CD4-positive, alpha-beta memory T cell (primary cell): ENCODE data around the gene FRMPD4. TPM values are rescaled to one million over a fixed set of nuclear protein-coding genes. Genes with fewer than 3 reads are reported as not detected.

Source experiments
- CTCF ChIA-PET: fragments of 350-600 bp; sonication (Branson Sonifier 250); formaldehyde crosslinking; loops from one replicate; lab custom pipeline; 2021; ENCODE audit warnings: inconsistent platforms; ENCODE audit not compliant: partially characterized antibody; lab: Charles Lee
- POLR2A ChIA-PET: fragments of 350-600 bp; sonication (Branson Sonifier 250); formaldehyde crosslinking; loops from one replicate; lab custom pipeline; 2021; ENCODE audit not compliant: partially characterized antibody; lab: Charles Lee
- DNase-seq, 5 donors: peaks; one replicate each; pipeline versions ENCODE4 v3.0.0 to v3.0.0-alpha.2; 2020 to 2022; ENCODE audit warnings: mixed read lengths in 1 of 5
- H3K27ac ChIP-seq: one replicate; pipeline ENCODE4 v1.7.0; 2013; ENCODE audit warnings: low read depth, low read length
- H3K27me3 ChIP-seq: 2 replicates; pipeline ENCODE4 v1.7.0; 2013; ENCODE audit warnings: mild to moderate bottlenecking, low read length, moderate library complexity; ENCODE audit not compliant: insufficient read depth
- H3K36me3 ChIP-seq: 2 replicates; pipeline ENCODE4 v1.7.0; 2013; ENCODE audit warnings: mild to moderate bottlenecking, low read length, moderate library complexity; ENCODE audit not compliant: insufficient read depth
- H3K4me1 ChIP-seq: 2 replicates; pipeline ENCODE4 v1.7.0; 2013; ENCODE audit warnings: mild to moderate bottlenecking, low read length, moderate library complexity; ENCODE audit not compliant: insufficient read depth
- H3K4me3 ChIP-seq, 2 donors: one replicate each; pipeline ENCODE4 v1.7.0; 2013; ENCODE audit warnings: low read length in 2 of 2, mild to moderate bottlenecking in 1 of 2
- H3K9me3 ChIP-seq, 2 donors: one replicate each; pipeline ENCODE4 v1.7.0; 2013; ENCODE audit warnings: low read length in 2 of 2, control low read depth in 1 of 2; ENCODE audit not compliant: control insufficient read depth in 1 of 2
- H3K27ac Mint-ChIP-seq, 7 donors: one replicate each; pipeline ENCODE4 v1.8.0; 2020 to 2021; ENCODE audit warnings: mixed read lengths in 7 of 7, mild to moderate bottlenecking in 6 of 7, inconsistent platforms in 3 of 7, moderate library complexity in 3 of 7
- H3K27me3 Mint-ChIP-seq, 2 donors: one replicate each; pipeline ENCODE4 v1.8.0; 2020 to 2021; ENCODE audit warnings: mixed read lengths in 2 of 2
- H3K36me3 Mint-ChIP-seq, 2 donors: one replicate each; pipeline ENCODE4 v1.8.0; 2020 to 2021; ENCODE audit warnings: mixed read lengths in 2 of 2, inconsistent platforms in 1 of 2, mild to moderate bottlenecking in 1 of 2
- H3K4me1 Mint-ChIP-seq, 4 donors: one replicate each; pipeline ENCODE4 v1.8.0; 2020 to 2021; ENCODE audit warnings: mixed read lengths in 4 of 4, mild to moderate bottlenecking in 1 of 4
- H3K4me3 Mint-ChIP-seq, 8 donors: one replicate each; pipeline ENCODE4 v1.8.0; 2020 to 2021; ENCODE audit warnings: mixed read lengths in 8 of 8, mild to moderate bottlenecking in 7 of 8, moderate library complexity in 6 of 8, inconsistent platforms in 3 of 8
- H3K9me3 Mint-ChIP-seq, 8 donors: one replicate each; pipeline ENCODE4 v1.8.0; 2020 to 2021; ENCODE audit warnings: mixed read lengths in 8 of 8, mild to moderate bottlenecking in 5 of 8, inconsistent platforms in 3 of 8, moderate library complexity in 1 of 8
- intact Hi-C: fragments of 100-400 bp; cut with micrococcal nuclease; formaldehyde crosslinking; loops from one replicate; pipeline ENCODE4 v1.15.1; 2023
- polyA plus RNA-seq, 2 donors: library from polyadenylated mRNA; unstranded; fragments of 300-500 nt; fragmentation: Illumina TruSeq; gene quantifications; one replicate each; pipeline ENCODE4 v1.2.3, GENCODE V29; 2021
- total RNA-seq, 2 experiments: library from RNA; stranded (reverse); gene quantifications; one replicate each; pipeline ENCODE4 v1.2.3, GENCODE V29; 2021

Gene FRMPD4
- total and polyA plus RNA-seq, 4 experiments from 2014 or later: not detected

DNA sequence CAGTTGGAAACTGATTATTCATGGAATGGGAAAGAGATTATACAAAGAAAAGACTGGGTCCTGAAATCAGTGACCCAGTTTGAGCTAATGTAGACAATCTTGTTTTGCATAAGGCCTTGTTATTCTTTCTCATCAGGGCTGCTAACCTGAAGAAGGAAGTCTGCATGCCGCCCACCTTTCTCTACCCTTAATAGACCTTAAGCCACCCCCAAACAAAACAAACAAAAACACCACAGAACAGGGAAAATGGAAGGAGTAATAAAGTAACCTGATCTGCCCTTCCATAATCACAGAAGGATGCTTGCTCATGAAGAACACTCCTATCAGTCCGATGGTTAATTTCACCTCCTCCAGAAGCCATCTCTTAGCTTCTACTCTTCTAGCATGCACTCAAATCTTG is 288.1 kb downstream of the FRMPD4 start:
- Histone ChIP-seq H3K4me3 (no peak overlapping the region), H3K27ac (no peak overlapping the region), H3K36me3 (no peaks in the 10 kb centered on the region), H3K4me1 (no peaks in the 10 kb centered on the region), H3K27me3 (no peaks in the 10 kb centered on the region), H3K9me3 (no peaks in the 10 kb centered on the region)
- H3K4me1 Mint-ChIP-seq: no peaks in the 10 kb centered on the region
- intact Hi-C loops: no loop called here
- ChIA-PET CTCF (no interaction called here), POLR2A (no interaction called here)
- no peaks in the 10 kb centered on the region for H3K36me3 Mint-ChIP-seq
- no peak overlapping the region for H3K27ac Mint-ChIP-seq
- peaks cover 0 to 5% (median 0%) of the 10 kb centered on the region in 8 donors for H3K9me3 Mint-ChIP-seq
- no peak for DNase-seq
- H3K27me3 Mint-ChIP-seq: no peaks in the 10 kb centered on the region
- H3K4me3 Mint-ChIP-seq: no peak overlapping the region

DNA sequence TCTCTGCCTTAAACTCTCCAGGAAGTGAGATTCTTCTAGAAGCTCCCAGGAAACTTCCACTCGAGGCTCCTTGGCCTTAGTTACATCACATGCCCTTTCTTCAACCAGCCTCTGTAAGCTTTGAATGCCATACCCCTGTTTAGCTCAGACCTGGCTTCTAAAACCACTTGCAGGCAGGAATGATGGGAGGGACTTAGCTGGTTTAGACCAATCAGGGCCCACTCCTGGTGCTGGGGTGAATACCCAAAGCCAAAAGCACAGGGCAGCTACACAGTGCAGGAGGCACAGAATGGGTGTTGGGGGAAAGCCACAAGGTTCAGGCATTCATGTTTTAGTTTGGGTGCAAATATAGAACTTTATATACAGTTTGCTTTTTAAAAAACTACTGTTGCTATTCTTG is 296.2 kb downstream of the FRMPD4 start:
- Histone ChIP-seq H3K36me3 (no peaks in the 10 kb centered on the region), H3K9me3 (no peaks in the 10 kb centered on the region), H3K4me3 (no peak overlapping the region), H3K27me3 (no peaks in the 10 kb centered on the region), H3K27ac (no peak overlapping the region), H3K4me1 (no peaks in the 10 kb centered on the region)
- Mint-ChIP-seq H3K27ac (no peak overlapping the region), H3K4me1 (no peaks in the 10 kb centered on the region), H3K27me3 (no peaks in the 10 kb centered on the region), H3K4me3 (no peak overlapping the region), H3K9me3 (no peaks in the 10 kb centered on the region), H3K36me3 (no peaks in the 10 kb centered on the region)
- intact Hi-C loops: no loop called here
- CTCF ChIA-PET: no interaction called here
- POLR2A ChIA-PET: no interaction called here
- DNase-seq: no peak

DNA sequence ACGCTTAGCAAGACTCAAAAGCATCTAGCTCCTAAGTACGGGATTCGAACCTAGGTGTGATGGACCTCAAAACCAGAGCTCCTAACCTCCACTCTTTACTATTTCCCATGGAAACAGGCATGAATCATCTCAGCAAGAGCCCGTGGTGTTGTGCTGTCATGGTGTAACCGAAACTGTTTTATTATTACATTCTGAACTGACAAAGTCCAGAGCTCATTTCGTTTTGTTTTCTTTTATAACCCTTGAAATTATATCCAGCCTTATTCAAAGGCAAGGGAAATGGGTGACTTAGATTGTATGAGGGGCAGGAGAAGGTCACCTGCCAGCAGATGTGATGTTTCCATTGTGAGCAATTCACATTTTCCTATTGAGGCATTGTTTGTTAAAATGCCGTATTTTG is 301.1 kb downstream of the FRMPD4 start:
- Histone ChIP-seq H3K4me3 (no peak overlapping the region), H3K36me3 (no peaks in the 10 kb centered on the region), H3K9me3 (no peaks in the 10 kb centered on the region), H3K27ac (no peak overlapping the region), H3K27me3 (no peaks in the 10 kb centered on the region), H3K4me1 (no peaks in the 10 kb centered on the region)
- H3K4me3 Mint-ChIP-seq: no peak overlapping the region
- intact Hi-C loops: no loop called here
- no peak for DNase-seq
- H3K4me1 Mint-ChIP-seq: no peaks in the 10 kb centered on the region
- H3K9me3 Mint-ChIP-seq: no peaks in the 10 kb centered on the region
- POLR2A ChIA-PET: no interaction called here
- CTCF ChIA-PET: no interaction called here
- no peaks in the 10 kb centered on the region for H3K36me3 Mint-ChIP-seq
- H3K27me3 Mint-ChIP-seq: no peaks in the 10 kb centered on the region
- no peak overlapping the region for H3K27ac Mint-ChIP-seq

DNA sequence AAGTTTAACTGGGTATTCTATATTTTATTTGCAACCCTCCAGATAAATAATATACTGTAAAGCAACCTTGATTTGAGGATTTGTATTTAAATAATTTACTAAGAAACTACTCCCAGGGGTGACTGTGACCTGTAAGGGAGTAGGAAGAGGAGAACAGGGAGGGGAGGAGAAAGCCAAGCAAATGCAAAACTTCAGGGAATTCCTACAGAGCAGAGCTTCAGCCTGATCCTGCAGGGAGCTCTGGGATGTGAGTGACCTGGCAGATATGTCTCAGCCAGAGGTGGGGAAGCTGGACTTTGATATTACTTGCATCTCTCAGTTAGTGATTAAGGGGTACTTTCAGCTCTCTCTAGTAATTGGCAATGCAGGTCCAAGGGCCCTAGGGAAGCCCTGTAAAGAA is 302.0 kb downstream of the FRMPD4 start:
- CTCF ChIA-PET: no interaction called here
- POLR2A ChIA-PET: no interaction called here

DNA sequence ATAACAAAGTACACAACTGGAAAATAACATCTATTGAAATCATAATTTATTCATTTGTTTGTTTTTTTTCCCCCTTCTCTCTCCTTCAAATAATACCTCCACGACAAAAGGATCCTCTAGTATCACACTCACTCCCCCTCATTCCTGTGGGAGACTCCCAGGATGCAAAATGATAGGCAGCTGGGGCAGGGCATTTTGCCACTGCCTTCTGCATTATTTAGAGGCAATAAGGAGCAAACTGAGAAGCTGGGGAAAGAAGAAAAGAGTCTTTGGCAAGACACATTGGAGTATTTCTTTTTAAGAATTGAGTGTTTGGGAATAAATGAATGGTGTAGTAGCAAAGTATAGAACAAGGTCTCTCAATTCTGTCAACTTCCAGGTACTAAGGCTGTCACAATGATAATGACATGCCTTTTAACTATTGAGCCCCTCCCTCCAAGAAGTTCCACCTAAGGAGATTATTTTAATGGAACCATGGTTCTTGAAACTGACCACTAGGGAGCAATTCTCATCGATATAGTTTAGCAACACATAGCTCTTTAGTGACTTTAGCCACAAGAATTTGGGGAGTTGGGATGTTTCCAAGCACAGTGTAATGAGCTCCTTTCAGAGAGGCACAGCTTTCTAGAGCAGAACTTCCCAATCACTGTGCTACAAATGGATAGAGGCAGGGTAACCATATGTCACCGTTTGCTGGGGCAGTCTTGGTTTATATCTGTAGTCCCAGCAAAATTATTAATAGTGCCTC is 303.3 kb downstream of the FRMPD4 start:
- no peaks in the 10 kb centered on the region for H3K36me3 ChIP-seq
- Mint-ChIP-seq H3K27me3 (no peaks in the 10 kb centered on the region), H3K4me1 (no peaks in the 10 kb centered on the region), H3K27ac (no peak overlapping the region), H3K4me3 (no peak overlapping the region), H3K36me3 (no peaks in the 10 kb centered on the region), H3K9me3 (no peaks in the 10 kb centered on the region)
- ChIA-PET CTCF (no interaction called here), POLR2A (no interaction called here)
- no peaks in the 10 kb centered on the region for H3K4me1 ChIP-seq
- no peak overlapping the region for H3K27ac ChIP-seq
- no peak overlapping the region for H3K4me3 ChIP-seq
- no peak for DNase-seq
- H3K9me3 ChIP-seq: no peaks in the 10 kb centered on the region
- intact Hi-C loops: no loop called here
- H3K27me3 ChIP-seq: no peaks in the 10 kb centered on the region

More for the DNA sequence above, 302.0 kb downstream of the FRMPD4 start:
- Histone ChIP-seq H3K36me3 (no peaks in the 10 kb centered on the region), H3K9me3 (no peaks in the 10 kb centered on the region), H3K4me3 (no peak overlapping the region), H3K27ac (no peak overlapping the region), H3K4me1 (no peaks in the 10 kb centered on the region), H3K27me3 (no peaks in the 10 kb centered on the region)
- H3K9me3 Mint-ChIP-seq: no peaks in the 10 kb centered on the region
- H3K36me3 Mint-ChIP-seq: no peaks in the 10 kb centered on the region
- H3K27ac Mint-ChIP-seq: no peak overlapping the region
- H3K27me3 Mint-ChIP-seq: no peaks in the 10 kb centered on the region
- DNase-seq: no peak
- intact Hi-C loops: no loop called here
- H3K4me3 Mint-ChIP-seq: no peak overlapping the region
- H3K4me1 Mint-ChIP-seq: no peaks in the 10 kb centered on the region

DNA sequence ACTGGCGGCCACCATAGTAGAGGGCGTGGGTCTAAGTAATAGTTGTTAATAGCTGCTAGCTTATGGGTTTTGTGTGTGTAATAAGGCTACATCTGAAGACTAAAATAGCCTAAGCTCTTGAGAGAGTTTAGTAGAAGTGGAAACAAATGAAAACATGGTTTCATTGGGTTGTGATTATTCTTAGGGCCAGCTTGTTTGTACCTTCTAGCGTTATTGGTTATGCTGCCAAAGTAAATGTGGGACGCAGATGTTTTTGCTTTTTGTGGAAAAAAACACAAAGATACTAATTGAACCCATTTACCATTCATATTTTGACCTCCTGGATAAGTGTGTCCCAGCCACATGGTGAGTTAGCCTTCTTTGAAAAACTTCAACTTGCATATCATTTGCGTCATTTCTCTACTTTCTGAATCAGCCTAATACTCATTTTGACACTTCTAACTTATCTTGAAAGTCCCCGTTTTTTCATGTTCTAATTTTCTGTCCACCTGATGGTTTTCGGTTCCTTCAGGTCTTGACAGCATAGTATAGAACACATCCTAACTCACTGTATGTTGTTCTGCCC is 305.3 kb downstream of the FRMPD4 start:
- H3K4me3 Mint-ChIP-seq: no peak overlapping the region
- no peak overlapping the region for H3K27ac ChIP-seq
- H3K27ac Mint-ChIP-seq: no peak overlapping the region
- POLR2A ChIA-PET: no interaction called here
- H3K36me3 Mint-ChIP-seq: no peaks in the 10 kb centered on the region
- H3K27me3 ChIP-seq: no peaks in the 10 kb centered on the region
- H3K9me3 ChIP-seq: no peaks in the 10 kb centered on the region
- H3K4me1 Mint-ChIP-seq: no peaks in the 10 kb centered on the region
- no peak for DNase-seq
- H3K27me3 Mint-ChIP-seq: no peaks in the 10 kb centered on the region
- H3K9me3 Mint-ChIP-seq: no peaks in the 10 kb centered on the region
- H3K4me3 ChIP-seq: no peak overlapping the region
- CTCF ChIA-PET: no interaction called here
- intact Hi-C loops: no loop called here
- H3K4me1 ChIP-seq: no peaks in the 10 kb centered on the region
- no peaks in the 10 kb centered on the region for H3K36me3 ChIP-seq

DNA sequence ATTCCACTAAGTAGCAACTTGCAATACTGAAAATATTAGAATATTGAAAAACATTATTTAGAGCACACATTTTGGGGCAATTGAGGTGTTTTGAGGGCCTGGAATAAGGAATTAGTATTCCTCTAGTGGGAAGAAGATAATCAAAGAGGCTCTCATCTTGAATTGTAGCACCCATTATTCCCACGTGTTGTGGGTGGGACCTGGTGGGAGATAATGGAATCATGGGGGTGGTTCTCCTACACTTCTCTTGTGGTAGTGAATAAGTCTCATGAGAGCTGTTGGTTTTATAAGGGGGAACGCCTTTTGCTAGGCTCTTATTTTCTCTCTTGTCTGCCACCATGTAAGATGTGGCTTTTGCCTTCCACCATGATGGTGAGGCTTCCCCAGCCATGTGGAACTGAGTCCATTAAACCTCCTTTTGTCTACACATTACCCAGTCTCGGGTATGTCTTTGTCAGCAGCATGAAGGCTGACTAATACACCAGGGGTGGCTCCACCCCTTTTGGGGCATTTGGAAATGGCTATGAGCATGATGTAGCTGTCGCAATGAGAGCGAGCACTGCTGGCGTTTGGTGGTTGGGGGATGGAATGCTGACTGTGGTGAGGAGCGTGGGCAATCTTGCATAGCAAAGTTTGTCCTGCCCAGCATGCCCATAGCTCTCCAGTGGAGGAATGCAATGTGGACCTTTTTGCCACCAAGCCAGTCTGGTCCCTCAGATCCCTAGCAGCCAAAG is 308.2 kb downstream of the FRMPD4 start:
- intact Hi-C loops: no loop called here
- Mint-ChIP-seq H3K4me3 (no peak overlapping the region), H3K9me3 (peaks cover 0 to 5% (median 0%) of the 10 kb centered on the region in 8 donors), H3K4me1 (no peaks in the 10 kb centered on the region), H3K27ac (no peak overlapping the region), H3K27me3 (no peaks in the 10 kb centered on the region), H3K36me3 (no peaks in the 10 kb centered on the region)
- H3K4me1 ChIP-seq: no peaks in the 10 kb centered on the region
- ChIA-PET CTCF (no interaction called here), POLR2A (no interaction called here)
- H3K4me3 ChIP-seq: no peak overlapping the region
- H3K27ac ChIP-seq: no peak overlapping the region
- H3K9me3 ChIP-seq: no peaks in the 10 kb centered on the region
- no peak for DNase-seq
- no peaks in the 10 kb centered on the region for H3K36me3 ChIP-seq
- H3K27me3 ChIP-seq: no peaks in the 10 kb centered on the region
